ENCODE data around the gene CAAP1.
"Not testable (repeated sequence)": the region's sequence is repeated elsewhere in the genome, so short reads cannot be mapped to it uniquely, and the experiment has no call there.

The CAAP1 gene

DNA sequence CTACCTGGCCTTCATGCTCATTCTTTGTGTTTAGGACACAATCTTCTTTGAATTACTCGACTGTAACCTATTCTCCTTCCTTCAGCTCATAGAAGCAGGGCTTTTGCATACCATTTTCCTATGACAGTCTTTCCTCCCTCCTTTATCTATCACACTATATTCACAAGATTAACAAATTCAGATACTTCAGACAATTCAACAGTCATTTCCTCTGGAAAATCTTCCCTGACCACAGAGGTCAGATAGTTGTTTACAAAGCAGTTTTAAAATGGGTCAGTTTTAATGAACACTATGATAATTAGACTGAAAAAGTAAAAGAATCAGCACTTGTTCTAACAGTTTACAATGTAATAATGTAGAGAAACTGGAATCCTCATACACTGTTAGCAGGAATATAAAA, 4.3 kb downstream of the CAAP1 start:
- Histone ChIP-seq H3K4me3 (ENCODE audit: low read length) (no peak overlapping the region), H3F3A (ENCODE audit: insufficient read depth, low read length) (0 out of 2 replicates have a peak, but pooled peaks cover 3% of the 10 kb centered on the region), H3K27ac (ENCODE audit: low read length) (no peak overlapping the region), H2AFZ (ENCODE audit: low read length) (no peak overlapping the region), H3K9me3 (replicated peaks; ENCODE audit: insufficient read depth, low read length) (no peaks in the 10 kb centered on the region), H3K9ac (ENCODE audit: low read length) (no peak overlapping the region), H3K9me2 (replicated peaks; ENCODE audit: insufficient read depth, low read length) (no peaks in the 10 kb centered on the region), H3K27me3 (replicated peaks; ENCODE audit: insufficient read depth, low read length) (no peaks in the 10 kb centered on the region), H3K79me2 (ENCODE audit: low read length) (peaks cover 40% of the 10 kb centered on the region), H3K4me1 (ENCODE audit: low read length) (no peaks in the 10 kb centered on the region), H3K4me2 (ENCODE audit: low read depth, low read length) (no peak overlapping the region), H4K20me1 (ENCODE audit: insufficient read depth, low read length) (no peaks in the 10 kb centered on the region), H3K36me3 (replicated peaks; ENCODE audit: insufficient read depth, low read length) (no peaks in the 10 kb centered on the region)
- TF ChIP-seq EZH2phosphoT487 (IDR thresholded peaks at IDR 0.05; ENCODE audit: low read length) (no peak), EZH2 (optimal IDR thresholded peaks at IDR 0.05; ENCODE audit: low read depth, low read length) (no peak)
- TF ChIP-seq, protein P1, sequence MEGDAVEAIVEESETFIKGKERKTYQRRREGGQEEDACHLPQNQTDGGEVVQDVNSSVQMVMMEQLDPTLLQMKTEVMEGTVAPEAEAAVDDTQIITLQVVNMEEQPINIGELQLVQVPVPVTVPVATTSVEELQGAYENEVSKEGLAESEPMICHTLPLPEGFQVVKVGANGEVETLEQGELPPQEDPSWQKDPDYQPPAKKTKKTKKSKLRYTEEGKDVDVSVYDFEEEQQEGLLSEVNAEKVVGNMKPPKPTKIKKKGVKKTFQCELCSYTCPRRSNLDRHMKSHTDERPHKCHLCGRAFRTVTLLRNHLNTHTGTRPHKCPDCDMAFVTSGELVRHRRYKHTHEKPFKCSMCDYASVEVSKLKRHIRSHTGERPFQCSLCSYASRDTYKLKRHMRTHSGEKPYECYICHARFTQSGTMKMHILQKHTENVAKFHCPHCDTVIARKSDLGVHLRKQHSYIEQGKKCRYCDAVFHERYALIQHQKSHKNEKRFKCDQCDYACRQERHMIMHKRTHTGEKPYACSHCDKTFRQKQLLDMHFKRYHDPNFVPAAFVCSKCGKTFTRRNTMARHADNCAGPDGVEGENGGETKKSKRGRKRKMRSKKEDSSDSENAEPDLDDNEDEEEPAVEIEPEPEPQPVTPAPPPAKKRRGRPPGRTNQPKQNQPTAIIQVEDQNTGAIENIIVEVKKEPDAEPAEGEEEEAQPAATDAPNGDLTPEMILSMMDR (IDR thresholded peaks at IDR 0.05; ENCODE audit: low read length), result no peak
- DNase-seq, result no peak

DNA sequence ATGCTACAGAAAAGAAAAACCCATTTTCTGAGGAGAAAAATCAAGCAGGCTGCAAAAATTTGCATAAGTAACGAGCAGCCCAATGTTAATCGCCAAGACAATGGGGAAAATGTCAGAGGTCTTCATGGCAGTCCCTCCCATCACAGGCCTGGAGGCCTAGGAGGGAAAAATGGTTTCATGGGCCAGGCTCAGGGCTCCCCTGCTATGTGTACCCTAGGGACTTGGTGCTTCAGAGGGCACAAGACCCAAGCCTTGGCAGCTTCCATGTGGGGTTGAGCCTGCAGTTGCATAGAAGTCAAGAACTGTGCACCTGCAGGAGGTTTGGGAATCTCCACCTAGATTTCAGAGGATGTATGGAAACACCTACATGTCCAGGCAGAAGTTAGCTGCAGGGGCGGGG, 10.4 kb downstream of the CAAP1 start:
- H2AFZ ChIP-seq (ENCODE audit: low read length), result no peak overlapping the region
- H3K9ac ChIP-seq (ENCODE audit: low read length), result no peak overlapping the region
- H3K27me3 ChIP-seq (replicated peaks; ENCODE audit: insufficient read depth, low read length), result no peaks in the 10 kb centered on the region
- no peaks in the 10 kb centered on the region for H3K79me2 ChIP-seq (ENCODE audit: low read length)
- H3K4me3 ChIP-seq (ENCODE audit: low read length), result no peak overlapping the region
- no peaks in the 10 kb centered on the region for H3K9me2 ChIP-seq (replicated peaks; ENCODE audit: insufficient read depth, low read length)
- no peaks in the 10 kb centered on the region for H3K36me3 ChIP-seq (replicated peaks; ENCODE audit: insufficient read depth, low read length)
- TF ChIP-seq EZH2 (optimal IDR thresholded peaks at IDR 0.05; ENCODE audit: low read depth, low read length) (no peak), EZH2phosphoT487 (IDR thresholded peaks at IDR 0.05; ENCODE audit: low read length) (no peak)
- TF ChIP-seq, protein P1 (IDR thresholded peaks at IDR 0.05; ENCODE audit: low read length), result no peak
- DNase-seq, result no peak
- H3K9me3 ChIP-seq (replicated peaks; ENCODE audit: insufficient read depth, low read length), result no peaks in the 10 kb centered on the region
- H3K27ac ChIP-seq (ENCODE audit: low read length), result no peak overlapping the region
- H3K4me1 ChIP-seq (ENCODE audit: low read length), result no peaks in the 10 kb centered on the region
- no peaks in the 10 kb centered on the region for H4K20me1 ChIP-seq (ENCODE audit: insufficient read depth, low read length)
- H3K4me2 ChIP-seq (ENCODE audit: low read depth, low read length), result no peak overlapping the region
- no peaks in the 10 kb centered on the region for H3F3A ChIP-seq (ENCODE audit: insufficient read depth, low read length)

DNA sequence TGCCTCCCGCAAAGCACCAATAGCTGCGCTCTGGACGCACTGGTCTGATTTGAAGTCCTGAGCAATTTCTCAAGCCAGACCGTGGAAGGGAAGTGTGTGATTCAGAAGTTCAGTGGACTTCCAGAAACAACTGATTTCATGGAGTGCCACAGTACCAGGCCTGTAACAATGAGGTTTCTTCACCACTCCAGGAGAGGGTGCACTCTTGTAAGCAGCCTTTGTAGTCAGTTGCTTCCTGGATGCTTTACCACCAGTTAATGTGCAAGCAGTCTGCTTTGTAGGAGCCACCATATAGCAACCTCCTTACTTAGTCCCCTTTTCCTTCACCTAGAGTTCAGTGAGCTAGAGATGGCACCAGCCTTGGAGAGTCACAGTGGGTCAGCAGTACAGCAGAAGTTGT, 12.3 kb downstream of the CAAP1 start:
- no peak overlapping the region for H3K27ac ChIP-seq (ENCODE audit: low read length)
- DNase-seq, result no peak
- H3K4me3 ChIP-seq (ENCODE audit: low read length), result no peak overlapping the region
- H2AFZ ChIP-seq (ENCODE audit: low read length), result no peak overlapping the region
- H4K20me1 ChIP-seq (ENCODE audit: insufficient read depth, low read length), result no peaks in the 10 kb centered on the region
- H3K4me1 ChIP-seq (ENCODE audit: low read length), result no peaks in the 10 kb centered on the region
- no peaks in the 10 kb centered on the region for H3K27me3 ChIP-seq (replicated peaks; ENCODE audit: insufficient read depth, low read length)
- no peaks in the 10 kb centered on the region for H3K9me2 ChIP-seq (replicated peaks; ENCODE audit: insufficient read depth, low read length)
- H3K9ac ChIP-seq (ENCODE audit: low read length), result no peak overlapping the region
- H3F3A ChIP-seq (ENCODE audit: insufficient read depth, low read length), result no peaks in the 10 kb centered on the region
- no peaks in the 10 kb centered on the region for H3K79me2 ChIP-seq (ENCODE audit: low read length)
- H3K36me3 ChIP-seq (replicated peaks; ENCODE audit: insufficient read depth, low read length), result no peaks in the 10 kb centered on the region
- TF ChIP-seq, protein P1 (IDR thresholded peaks at IDR 0.05; ENCODE audit: low read length), result no peak
- no peak for TF ChIP-seq EZH2phosphoT487 (IDR thresholded peaks at IDR 0.05; ENCODE audit: low read length)
- no peak for TF ChIP-seq EZH2 (optimal IDR thresholded peaks at IDR 0.05; ENCODE audit: low read depth, low read length)
- H3K9me3 ChIP-seq (replicated peaks; ENCODE audit: insufficient read depth, low read length), result no peaks in the 10 kb centered on the region
- no peak overlapping the region for H3K4me2 ChIP-seq (ENCODE audit: low read depth, low read length)

DNA sequence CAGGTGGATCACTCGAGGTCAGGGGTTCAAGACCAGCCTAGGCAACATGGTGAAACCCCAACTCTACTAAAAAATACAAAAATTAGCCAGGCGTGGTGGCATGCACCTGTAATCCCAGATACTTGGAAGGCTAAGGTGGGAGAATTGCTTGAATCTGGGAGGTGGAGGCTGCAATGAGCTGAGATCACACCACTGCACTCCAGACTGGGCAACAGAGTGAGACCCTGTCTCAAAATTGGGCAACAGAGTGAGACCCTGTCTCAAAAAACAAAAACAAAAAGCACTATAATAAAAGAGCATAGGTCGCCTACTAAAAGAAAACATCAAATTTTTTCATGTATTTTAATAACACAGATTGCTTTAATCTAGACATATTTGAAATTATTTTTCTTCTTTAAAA, 17.4 kb downstream of the CAAP1 start:
- DNase-seq; H3K27ac ChIP-seq (ENCODE audit: low read length); H3K9me2 ChIP-seq (replicated peaks; ENCODE audit: insufficient read depth, low read length); H3K9ac ChIP-seq (ENCODE audit: low read length); H3K4me1 ChIP-seq (ENCODE audit: low read length); H4K20me1 ChIP-seq (ENCODE audit: insufficient read depth, low read length); H2AFZ ChIP-seq (ENCODE audit: low read length); H3K4me3 ChIP-seq (ENCODE audit: low read length); H3K79me2 ChIP-seq (ENCODE audit: low read length); H3K36me3 ChIP-seq (replicated peaks; ENCODE audit: insufficient read depth, low read length); H3K4me2 ChIP-seq (ENCODE audit: low read depth, low read length); H3F3A ChIP-seq (ENCODE audit: insufficient read depth, low read length); H3K9me3 ChIP-seq (replicated peaks; ENCODE audit: insufficient read depth, low read length); H3K27me3 ChIP-seq (replicated peaks; ENCODE audit: insufficient read depth, low read length): not testable (repeated sequence)
